Stimulated activated CD4-positive, alpha-beta T cell treated with anti-CD3 and anti-CD28 coated beads, Interleukin-12 subunit alpha, Interleukin-12 subunit beta, amount 100 ng/mL, for 48 hours (primary cell): ENCODE measurements around the gene CANX.
A peak's percentile ranks its signal among the peaks of the same experiment; 100 is the strongest.
"Not testable (repeated sequence)": the region's sequence is repeated elsewhere in the genome, so short reads cannot be mapped to it uniquely, and the experiment has no call there.

Experiments
- DNase-seq, 3 donors: peaks; one replicate each; pipeline ENCODE4 v3.0.0-alpha.2; 2020; ENCODE audit warnings: low read depth in 2 of 3, low spot score in 1 of 3

Gene CANX, protein sequence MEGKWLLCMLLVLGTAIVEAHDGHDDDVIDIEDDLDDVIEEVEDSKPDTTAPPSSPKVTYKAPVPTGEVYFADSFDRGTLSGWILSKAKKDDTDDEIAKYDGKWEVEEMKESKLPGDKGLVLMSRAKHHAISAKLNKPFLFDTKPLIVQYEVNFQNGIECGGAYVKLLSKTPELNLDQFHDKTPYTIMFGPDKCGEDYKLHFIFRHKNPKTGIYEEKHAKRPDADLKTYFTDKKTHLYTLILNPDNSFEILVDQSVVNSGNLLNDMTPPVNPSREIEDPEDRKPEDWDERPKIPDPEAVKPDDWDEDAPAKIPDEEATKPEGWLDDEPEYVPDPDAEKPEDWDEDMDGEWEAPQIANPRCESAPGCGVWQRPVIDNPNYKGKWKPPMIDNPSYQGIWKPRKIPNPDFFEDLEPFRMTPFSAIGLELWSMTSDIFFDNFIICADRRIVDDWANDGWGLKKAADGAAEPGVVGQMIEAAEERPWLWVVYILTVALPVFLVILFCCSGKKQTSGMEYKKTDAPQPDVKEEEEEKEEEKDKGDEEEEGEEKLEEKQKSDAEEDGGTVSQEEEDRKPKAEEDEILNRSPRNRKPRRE

GRCh38 chr5:179698935-179699615 lies at the start of gene CANX:
Gene CANX (plus strand): TSS chr5:179698967. CDS start chr5:179705682, 6,715 bp downstream.
- DNase-seq, result no peak

- DNase-seq, result not testable (repeated sequence)
These were observed 49.5 kb upstream of the CANX start for GRCh38 chr5:179649166-179649703.

DNA sequence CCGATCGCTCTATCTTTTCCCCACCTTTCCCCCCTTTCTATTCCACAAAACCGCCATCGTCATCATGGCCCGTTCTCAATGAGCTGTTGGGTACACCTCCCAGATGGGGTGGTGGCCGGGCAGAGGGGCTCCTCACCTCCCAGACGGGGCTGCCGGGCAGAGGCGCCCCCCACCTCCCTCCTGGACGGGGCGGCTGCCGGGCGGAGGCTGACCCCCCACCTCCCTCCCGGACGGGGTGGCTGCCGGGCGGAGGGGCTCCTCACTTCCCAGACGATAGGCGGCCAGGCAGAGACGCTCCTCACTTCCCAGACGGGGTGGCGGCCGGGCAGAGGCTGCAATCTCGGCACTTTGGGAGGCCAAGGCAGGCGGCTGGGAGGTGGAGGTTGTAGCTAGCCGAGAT lies 48.5 kb upstream of the CANX start:
- DNase-seq, result not testable (repeated sequence)

- DNase-seq, result not testable (repeated sequence)
These were observed 45.6 kb upstream of the CANX start for GRCh38 chr5:179653135-179653534.

DNA sequence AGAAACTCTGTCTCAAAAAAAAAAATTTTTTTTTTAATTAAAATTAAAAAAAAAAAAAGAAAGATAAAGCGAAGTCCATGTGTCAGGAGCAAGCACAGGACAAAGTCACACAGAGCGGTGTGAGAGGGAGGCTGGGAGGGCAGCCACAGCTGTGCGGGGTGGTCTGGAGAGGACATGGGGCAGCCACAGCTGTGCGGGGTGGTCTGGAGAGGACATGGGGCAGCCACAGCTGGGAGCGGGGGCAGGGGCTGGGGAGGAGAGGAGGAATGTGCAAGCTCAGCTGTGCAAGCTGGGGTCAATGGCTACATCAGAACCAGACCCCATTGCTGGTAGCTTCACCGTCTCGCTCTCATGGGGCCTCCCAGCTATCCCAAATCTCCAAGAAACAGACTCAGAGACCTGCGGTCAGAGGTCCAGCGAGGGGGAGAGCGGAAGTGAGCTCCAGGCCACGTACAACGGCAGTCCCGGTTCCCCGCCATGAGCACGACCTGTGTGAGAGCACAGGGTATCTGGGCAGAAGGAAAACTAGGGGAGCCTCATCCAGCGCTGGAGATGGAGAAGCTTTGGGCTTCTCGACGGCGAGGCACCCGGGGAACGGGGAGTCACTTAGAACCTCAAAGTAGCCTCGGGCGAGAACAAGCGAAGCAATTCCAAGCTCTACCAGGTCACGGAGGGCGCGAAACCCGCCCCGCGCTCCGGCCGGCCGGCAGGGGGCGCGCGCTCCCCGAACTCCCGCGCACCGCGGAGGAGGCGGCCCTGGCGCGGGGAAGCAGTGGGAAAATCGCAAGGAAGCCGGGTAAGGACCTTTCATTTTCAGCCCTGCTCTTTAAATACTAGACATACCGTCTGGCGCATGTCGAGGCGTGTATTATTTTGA lies 41.2 kb upstream of the CANX start:
- DNase-seq, result not testable (repeated sequence)

DNA sequence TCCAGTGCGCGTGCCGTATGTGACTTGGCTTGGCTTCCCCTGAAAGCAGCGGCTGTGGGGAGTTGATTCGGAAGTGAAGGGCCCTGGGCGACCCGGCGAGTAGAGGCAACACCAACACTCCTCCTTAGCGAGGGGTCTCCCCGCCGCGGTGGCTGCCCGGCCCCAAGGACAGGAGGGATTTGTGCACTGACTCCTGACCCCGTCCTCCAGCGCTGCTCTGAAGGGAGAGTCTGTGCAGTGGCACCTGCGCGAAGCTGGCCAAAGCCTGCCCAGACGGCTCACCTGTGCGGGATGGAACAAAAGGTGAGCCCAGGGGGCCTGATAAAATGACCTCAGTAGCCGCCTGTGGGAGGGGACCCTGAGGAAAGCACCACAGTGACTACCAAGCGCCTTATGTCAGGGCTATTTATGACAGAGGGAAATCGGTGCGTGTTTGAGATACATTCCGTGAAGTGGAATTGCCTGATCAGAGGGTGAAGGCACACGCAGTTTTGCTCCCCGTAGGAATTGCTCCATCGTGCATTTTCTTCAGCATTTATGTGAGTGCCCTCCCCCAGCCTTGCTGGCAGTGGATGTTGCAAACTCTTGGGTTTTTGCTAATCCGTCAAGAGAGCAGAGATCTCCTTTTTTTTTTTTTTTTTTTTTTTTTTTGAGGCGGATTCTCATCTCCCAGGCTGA lies 40.4 kb upstream of the CANX start:
- not testable (repeated sequence) for DNase-seq

- DNase-seq, result not testable (repeated sequence)
These were observed 37.1 kb upstream of the CANX start for GRCh38 chr5:179661647-179662046.

GRCh38 chr5:179668391-179668790 lies 30.4 kb upstream of the CANX start:
- DNase-seq, result peak in 2 of 3 donors; percentile 18 to 24

DNA sequence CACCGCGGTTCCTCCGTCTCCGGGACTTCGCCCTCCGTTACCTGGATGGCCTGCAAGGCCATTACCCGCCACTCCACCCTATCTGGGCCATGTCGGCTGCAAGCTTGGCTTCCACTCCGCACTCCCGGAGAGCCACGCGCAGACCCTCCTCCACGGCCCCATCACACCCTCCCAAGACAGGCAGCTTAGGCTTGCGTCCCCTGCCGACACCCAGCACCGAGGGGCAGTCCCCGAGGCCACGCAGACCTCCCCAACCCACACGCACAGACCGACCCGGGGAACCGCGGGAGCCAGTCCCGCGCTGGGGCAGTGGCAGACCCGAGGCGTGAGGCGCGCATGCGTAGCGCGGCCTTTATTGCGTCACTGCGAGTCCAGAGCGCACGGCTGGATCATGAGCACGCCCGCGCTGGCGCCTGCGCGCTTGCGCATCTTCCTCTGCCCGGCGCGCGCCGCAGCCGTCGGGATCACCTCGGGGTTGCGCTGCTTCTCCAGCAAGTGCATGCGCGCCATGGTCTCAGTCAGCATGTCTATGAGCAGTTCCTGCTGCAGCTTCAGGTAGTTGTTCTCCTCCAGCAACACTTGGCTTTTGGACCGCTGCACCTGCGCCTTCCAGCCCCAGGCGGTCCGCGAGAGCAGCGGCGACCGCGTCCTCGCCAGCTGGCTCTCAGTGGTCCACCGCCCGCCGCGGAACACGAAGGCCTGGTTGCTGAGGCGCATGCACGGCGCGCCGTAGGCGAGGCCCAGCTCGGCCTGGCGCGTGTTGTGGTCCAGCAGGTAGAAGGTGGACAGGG lies 20.3 kb upstream of the CANX start:
- peak; percentile 84 to 94 (median 91) for DNase-seq

- peak; percentile 52 to 70 (median 62) for DNase-seq
These were observed 19.6 kb upstream of the CANX start for GRCh38 chr5:179679014-179679674.

DNA sequence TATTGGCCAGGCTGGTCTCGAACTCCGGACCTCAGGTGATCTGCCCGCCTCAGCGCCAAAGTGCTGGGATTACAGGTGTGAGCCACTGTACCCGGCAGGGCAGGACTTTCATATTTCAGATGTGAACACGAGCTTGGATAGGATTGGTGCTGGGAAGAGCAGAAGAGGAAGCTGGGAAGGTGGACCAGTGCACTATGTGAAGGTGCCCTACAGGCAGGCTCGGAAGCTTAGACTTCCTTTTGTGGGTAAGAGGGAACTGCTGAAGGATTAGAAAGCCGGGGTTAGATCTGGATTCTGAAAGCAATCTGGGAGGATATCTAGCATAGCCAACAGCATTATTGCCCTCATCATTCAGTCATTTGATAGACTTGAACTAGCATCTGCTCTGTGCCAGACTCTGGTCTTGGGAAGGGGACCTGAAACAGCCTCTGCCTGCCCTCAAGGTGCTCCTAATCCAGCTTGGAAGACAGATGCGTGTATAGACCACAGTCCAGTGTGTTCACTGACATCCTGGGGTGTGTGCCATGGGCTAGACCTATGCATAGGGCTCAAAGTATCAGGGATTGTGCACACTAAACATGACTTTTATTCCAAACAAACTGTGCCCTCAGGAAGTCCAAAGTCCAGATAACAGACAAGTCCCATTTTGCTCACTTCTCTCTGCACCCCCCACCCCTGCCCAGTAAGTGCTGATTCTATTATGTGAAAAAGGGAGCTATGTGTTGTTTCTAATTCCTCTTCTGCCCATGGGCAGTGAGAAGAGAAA lies 18.6 kb upstream of the CANX start:
- DNase-seq, result no peak

DNA sequence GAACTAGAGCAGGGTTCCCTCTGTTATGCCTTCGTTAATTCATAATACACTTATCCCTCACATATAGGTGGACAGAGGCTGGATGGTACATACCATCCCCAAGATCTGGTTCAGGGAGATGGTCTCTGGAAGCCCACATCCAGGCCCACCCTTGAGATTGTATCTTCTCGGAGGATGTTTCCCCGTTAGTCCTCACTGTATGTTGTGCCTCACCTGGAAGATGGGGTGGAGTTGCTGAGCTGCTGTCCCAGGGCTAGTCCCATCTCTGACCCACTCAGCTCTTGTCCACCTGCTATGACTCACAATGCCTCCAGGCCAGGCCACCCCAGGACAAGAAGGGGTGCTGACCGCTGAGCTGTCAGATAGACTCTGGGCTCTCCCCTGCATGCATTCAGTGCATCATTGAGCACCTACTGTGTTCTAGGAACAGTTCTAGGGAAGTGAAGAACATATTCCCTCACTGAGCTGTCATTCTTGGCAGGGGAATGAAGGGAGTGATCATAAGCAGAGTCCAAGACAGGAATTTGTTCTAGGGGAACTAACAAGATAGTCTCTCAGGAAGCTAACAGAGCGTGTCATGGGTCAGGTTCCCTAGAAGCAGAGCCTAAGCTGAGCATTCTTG lies 17.9 kb upstream of the CANX start, which contains the start of gene CBY3:
TSS of gene CBY3 (minus strand) at position 255 of the 622 bp plus-strand sequence. CDS start at position 139, 116 bp downstream.
- no peak for DNase-seq

DNA sequence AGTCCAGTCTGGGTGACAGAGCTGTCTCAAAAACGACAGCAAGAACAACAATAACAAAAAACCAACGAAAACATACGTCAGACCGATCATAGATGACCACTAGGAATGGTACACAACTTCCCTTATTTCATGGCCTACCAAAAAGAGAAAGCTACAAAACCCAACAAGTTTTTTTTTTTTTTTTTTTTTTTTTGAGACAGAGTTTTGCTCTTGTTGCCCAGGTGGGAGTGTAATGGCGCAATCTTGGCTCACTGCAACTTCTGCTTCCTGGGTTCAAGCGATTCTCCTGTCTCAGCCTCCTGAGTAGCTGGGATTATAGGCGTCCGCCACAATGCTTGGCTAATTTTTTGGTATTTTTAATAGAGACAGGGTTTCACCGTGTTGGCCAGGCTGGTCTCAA lies 9.6 kb upstream of the CANX start:
- DNase-seq, result not testable (repeated sequence)

- DNase-seq, result no peak
These were observed 4.2 kb upstream of the CANX start for GRCh38 chr5:179694561-179694960.

DNA sequence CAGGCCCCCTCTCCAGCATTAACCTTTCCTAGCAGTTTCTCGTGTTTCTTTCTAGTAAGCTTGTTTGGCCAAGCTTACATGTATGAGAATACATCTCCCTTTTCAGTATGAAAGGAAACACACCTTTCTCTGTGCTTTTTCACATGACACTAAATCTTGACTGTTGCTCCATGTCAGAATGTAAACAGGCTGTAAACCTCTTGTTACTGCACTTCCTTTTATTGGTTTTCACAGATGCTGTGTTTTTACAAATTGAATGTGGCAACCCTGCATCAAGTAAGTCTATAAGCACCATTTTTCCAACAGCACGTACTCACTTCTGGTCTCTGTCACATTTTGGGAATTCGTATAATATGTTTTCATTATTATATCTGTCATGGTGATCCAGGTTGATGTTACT lies 2.2 kb upstream of the CANX start:
- no peak for DNase-seq

DNA sequence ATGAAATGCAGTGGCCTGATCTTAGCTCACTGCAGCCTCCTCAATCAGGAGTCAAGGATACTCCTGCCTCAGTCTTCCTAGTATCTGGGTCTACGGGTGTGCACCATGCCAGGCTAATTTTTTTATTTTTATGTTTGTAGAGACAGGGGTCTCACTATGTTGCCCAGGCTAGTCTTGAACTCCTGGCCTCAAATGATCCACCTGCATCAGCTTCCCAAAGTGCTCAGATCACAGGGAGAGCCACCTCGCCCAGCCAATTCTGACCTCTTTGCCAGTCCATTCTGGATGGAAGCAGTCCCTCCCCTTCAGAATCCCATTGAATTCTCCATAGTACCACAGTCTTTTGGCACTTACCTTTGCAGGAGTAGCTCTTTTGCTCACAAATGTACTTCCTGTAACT lies 1.7 kb upstream of the CANX start:
- no peak for DNase-seq

DNA sequence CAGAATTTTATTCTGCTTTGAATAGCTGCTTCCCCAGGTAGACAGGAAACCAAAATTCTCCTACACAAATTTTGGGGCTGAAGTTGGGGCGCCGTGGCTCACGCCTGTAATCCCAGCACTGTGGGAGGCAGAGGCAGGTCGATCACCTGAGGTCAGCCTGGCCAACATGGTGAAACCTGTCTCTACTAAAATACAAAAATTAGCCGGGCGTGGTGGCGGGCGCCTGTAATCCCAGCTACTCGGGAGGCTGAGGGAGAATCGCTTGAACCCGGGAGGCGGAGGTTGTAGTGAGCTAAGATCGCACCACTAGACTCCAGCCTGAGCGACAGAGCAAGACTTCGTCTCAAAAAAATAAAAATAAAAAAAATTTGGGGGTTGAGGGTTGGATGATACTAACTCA lies 1.2 kb upstream of the CANX start:
- not testable (repeated sequence) for DNase-seq
